ENCODE data around the gene IGF1R. TPM values are rescaled to one million over a fixed set of nuclear protein-coding genes. Genes with fewer than 3 reads are reported as not detected.
"Not testable (repeated sequence)": the region's sequence is repeated elsewhere in the genome, so short reads cannot be mapped to it uniquely, and the experiment has no call there.

Gene IGF1R
- total RNA-seq, 2 donors from 2014 or later, result 10.3 to 12.6 TPM

- not testable (repeated sequence) for H3K36me3 Mint-ChIP-seq; H3K4me3 Mint-ChIP-seq; H3K9me3 Mint-ChIP-seq; H3K27ac Mint-ChIP-seq; DNase-seq (ENCODE audit: low spot score); ATAC-seq; H3K4me1 Mint-ChIP-seq (ENCODE audit: low read depth in 2 of 2); H3K27me3 Mint-ChIP-seq
These were observed 355.0 kb downstream of the IGF1R start for GRCh38 chr15:99003317-99003716.

- DNase-seq (ENCODE audit: low spot score); ATAC-seq; H3K9me3 Mint-ChIP-seq; H3K27me3 Mint-ChIP-seq; H3K4me3 Mint-ChIP-seq; H3K4me1 Mint-ChIP-seq (ENCODE audit: low read depth in 2 of 2); H3K36me3 Mint-ChIP-seq; H3K27ac Mint-ChIP-seq: not testable (repeated sequence)
These were observed 356.9 kb downstream of the IGF1R start for GRCh38 chr15:99004998-99005974.

GRCh38 chr15:99006146-99006545 is 357.8 kb downstream of the IGF1R start:
- H3K27ac Mint-ChIP-seq, result no peak overlapping the region
- H3K27me3 Mint-ChIP-seq, result peaks cover under 1 to 5% of the 10 kb centered on the region in 2 donors
- H3K9me3 Mint-ChIP-seq, result no peaks in the 10 kb centered on the region
- H3K36me3 Mint-ChIP-seq, result no peaks in the 10 kb centered on the region
- DNase-seq (ENCODE audit: low spot score) (no peak), ATAC-seq (no peak)
- H3K4me1 Mint-ChIP-seq (ENCODE audit: low read depth in 2 of 2), result no peaks in the 10 kb centered on the region
- H3K4me3 Mint-ChIP-seq, result no peak overlapping the region

- Mint-ChIP-seq H3K4me1 (ENCODE audit: low read depth in 2 of 2) (no peaks in the 10 kb centered on the region), H3K9me3 (no peaks in the 10 kb centered on the region), H3K4me3 (no peak overlapping the region), H3K27ac (no peak overlapping the region), H3K27me3 (peaks cover 0 to 5% of the 10 kb centered on the region in 2 donors), H3K36me3 (no peaks in the 10 kb centered on the region)
- DNase-seq (ENCODE audit: low spot score) (no peak), ATAC-seq (no peak)
These were observed 358.7 kb downstream of the IGF1R start for GRCh38 chr15:99006904-99007495.

GRCh38 chr15:99009741-99010330 is 361.5 kb downstream of the IGF1R start:
- peaks cover 0 to 3% of the 10 kb centered on the region in 2 donors for H3K4me1 Mint-ChIP-seq (ENCODE audit: low read depth in 2 of 2)
- no peaks in the 10 kb centered on the region for H3K9me3 Mint-ChIP-seq
- no peak for ATAC-seq
- peaks cover 0 to 7% of the 10 kb centered on the region in 2 donors for H3K27me3 Mint-ChIP-seq
- no peak overlapping the region for H3K27ac Mint-ChIP-seq
- no peak for DNase-seq (ENCODE audit: low spot score)
- no peak overlapping the region for H3K4me3 Mint-ChIP-seq
- H3K36me3 Mint-ChIP-seq, result no peaks in the 10 kb centered on the region

GRCh38 chr15:99010768-99011167 is 362.4 kb downstream of the IGF1R start:
- Mint-ChIP-seq H3K9me3 (no peaks in the 10 kb centered on the region), H3K36me3 (no peaks in the 10 kb centered on the region), H3K27me3 (peaks cover 0 to 7% of the 10 kb centered on the region in 2 donors), H3K4me3 (no peak overlapping the region), H3K27ac (no peak overlapping the region), H3K4me1 (ENCODE audit: low read depth in 2 of 2) (peaks cover 0 to 3% of the 10 kb centered on the region in 2 donors)
- ATAC-seq, result no peak
- DNase-seq (ENCODE audit: low spot score), result no peak
